GM19467 (cell line): ENCODE measurements around the gene CADPS.
A peak's percentile ranks its signal among the peaks of the same experiment; 100 is the strongest.

Experiments
- ATAC-seq: cut with Tn5 transposase; IDR thresholded peaks from one replicate; pipeline ENCODE4 v1.9.1; 2021; ENCODE audit warnings: mild to moderate bottlenecking, moderate library complexity; ENCODE audit not compliant: unreplicated experiment

The CADPS gene

GRCh38 chr3:62757045-62757444, 118.2 kb downstream of the CADPS start:
- ATAC-seq = no peak

- no peak for ATAC-seq
Measured at GRCh38 chr3:62755285-62755684, 119.9 kb downstream of the CADPS start.

GRCh38 chr3:62749657-62750056, 125.6 kb downstream of the CADPS start:
- ATAC-seq = no peak

GRCh38 chr3:62749130-62749529, 126.1 kb downstream of the CADPS start:
- no peak for ATAC-seq

DNA sequence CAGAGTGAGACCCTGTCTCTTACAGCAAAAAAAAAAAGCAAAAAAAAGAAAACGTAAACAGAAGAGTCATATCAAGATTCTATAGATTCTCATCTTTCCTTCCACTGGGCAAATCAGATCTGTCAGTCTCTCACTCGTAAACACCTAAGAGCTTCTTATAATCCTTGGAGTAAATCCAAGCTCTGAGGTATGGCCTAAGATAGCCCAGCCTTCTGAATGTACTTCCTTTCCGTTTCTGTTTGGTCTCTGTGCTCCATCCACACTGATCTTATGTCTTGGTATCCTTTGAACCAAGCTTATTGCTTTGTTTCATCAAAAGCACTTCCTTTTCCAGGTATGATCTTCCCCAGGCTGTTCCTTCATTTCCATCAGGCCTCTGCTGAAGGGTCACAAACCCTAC, 137.8 kb downstream of the CADPS start:
- no peak for ATAC-seq

GRCh38 chr3:62735510-62735909, 139.7 kb downstream of the CADPS start:
- no peak for ATAC-seq

DNA sequence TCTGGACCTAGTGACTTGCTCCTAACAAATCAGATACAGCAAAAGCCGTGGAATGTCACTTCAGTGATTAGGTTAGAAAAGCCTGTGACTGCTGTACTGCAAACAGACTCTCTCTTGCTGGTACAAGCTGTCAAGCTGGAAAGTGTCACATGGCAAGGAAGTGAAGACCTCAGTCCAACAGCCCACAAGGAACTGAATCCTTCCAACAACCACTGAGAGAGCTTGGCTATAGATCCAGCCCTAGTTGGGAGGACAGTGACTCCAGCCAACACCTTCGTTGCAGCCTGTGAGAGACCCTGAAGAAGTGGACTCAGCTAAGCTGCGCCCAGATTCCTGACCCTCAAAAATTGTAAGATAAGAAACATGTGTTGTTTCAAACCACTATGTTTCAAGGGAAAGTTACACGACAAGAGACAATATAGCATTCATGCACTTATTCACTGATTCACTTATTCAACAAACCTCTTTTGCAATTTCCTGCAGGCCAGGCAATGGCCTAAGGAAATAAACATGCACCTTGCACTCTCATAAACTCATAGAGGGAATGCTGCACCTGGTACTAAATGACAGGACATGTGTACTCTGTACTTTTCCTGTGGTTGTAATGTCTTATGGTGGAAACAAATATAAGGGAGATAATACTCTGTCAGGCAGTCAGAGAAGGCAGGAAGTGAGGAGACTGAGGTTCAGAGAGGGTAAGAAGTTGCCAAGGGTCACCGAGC, 142.9 kb downstream of the CADPS start:
- ATAC-seq = no peak

DNA sequence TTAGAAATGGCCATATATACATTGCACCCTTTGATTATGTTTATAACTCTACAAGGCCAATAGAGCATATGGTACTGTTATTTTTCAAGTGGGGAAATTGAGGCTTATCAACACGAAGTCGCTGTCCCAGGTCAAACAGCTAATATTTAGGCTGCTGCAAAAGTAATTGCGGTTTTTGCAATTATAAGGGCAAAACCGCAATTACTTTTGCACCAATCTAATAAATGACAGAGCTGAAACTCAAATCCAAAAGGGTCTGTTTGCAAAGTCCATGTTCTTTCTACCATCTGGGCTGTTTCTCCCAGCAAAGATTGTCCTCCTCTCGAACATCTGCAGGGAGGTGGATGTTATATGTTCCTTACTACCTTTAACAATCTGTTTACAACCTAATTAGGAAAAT, 147.2 kb downstream of the CADPS start:
- ATAC-seq = no peak

DNA sequence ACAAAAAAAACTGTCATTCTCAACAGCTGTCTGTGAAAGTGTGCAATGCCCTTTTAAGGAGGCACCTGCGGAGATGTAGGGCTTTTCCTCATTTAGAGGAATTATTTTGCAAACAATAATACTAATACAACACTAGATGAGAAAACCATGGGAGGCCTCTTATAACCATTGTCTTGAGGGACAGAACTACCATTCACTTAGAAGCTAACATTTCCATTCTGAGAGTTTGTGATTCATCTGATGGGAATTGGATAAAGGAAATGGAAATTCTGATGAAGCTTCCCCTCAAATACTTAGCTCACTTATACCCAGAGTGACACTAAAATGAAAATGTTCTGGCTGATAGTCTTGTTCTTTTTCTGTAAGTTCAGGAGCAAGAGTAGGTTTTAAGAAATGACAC, 147.7 kb downstream of the CADPS start:
- no peak for ATAC-seq

DNA sequence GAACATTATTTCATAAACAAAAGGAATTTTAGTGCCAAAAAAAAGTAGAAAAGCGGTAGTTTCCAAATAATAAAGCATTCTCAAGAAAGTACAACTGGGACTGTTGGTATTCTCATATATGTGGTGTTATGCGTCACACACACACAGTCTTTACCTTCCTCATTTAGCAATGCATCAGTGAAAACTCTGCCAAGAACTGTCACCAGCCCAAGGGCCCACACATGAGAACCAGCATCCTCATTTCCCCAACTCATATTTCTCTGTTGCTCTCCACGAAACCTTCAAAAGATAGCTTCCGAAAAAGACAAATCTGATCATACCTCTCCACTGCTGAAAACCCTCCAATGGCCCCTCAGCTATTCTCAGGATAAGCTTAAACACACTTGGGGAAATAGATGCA, 150.7 kb downstream of the CADPS start:
- no peak for ATAC-seq

DNA sequence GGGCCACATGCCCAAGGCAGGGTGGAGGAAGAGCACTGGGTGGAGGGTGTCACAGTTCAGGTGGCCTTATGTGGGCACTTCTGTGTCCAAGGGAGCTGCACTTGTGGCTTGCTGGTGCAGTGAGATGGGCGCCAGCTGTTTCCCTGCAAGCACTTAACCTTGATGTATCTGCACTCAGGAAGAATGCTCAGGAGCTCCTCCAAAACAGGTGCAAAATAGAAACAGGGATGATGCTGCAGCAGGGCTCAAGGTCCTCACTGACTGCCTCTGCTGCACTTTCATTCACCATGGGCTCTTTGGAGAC, 151.3 kb downstream of the CADPS start:
- ATAC-seq = peak; percentile 28

- peak; percentile 57 for ATAC-seq
Measured at GRCh38 chr3:62723166-62723913, 151.9 kb downstream of the CADPS start.

DNA sequence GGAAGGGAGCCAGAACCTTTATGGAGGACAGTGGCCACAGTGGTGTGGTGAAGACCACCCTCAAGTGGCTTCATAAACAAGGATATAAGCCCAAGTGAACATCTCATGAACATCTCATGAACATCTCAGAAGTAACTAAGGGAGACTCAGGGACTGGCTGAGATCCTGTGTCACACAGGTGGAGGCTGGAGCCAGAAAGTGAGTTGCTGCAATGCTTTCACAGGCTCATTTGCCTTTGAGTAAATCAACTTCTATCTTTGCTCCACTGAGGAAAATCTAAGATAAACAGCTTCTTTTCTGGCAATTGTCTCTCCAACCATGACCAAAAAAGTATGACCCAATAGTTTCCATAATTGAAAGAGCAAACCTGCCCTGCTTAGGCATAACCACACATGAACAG, 152.9 kb downstream of the CADPS start:
- ATAC-seq = no peak

- no peak for ATAC-seq
Measured at GRCh38 chr3:62718515-62719320, 156.5 kb downstream of the CADPS start.

GRCh38 chr3:62718011-62718410, 157.2 kb downstream of the CADPS start:
- ATAC-seq = no peak

DNA sequence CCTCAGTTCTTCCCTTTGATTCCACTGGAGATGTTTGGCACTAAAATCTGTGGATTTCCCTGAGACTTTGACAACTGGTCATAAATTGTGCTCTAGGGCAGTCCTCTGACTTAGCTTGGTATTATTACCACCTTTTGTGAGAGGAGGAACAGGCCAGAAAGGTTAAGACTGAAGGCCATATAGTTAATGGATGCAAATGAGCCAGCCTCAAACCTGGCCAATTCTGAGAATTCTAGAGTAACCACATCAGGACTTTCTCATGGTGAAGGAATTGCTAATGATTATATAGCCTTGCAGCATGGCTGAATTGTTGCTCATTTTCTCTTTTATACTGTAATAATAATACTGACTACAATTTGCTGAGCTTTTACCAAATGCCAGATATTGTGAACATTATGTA, 162.5 kb downstream of the CADPS start:
- no peak for ATAC-seq

DNA sequence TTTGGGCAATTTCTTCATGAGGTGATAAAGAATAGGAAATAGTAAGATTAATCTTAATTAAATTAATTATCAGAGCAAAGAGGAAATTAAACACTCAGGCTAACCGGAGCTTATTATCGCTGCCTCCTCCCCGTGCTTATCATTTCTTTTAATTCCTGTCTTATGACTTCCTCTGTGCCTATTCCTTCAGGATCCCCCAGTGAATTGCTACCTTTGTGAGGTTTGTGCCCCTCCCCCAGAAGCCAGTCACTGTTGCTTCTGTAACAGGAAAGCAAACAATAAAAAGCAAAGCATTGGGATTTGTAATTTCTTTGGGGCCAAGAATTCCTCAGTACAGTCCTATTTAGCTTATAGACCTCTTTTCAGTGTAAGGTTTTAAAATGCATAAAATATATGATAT, 164.5 kb downstream of the CADPS start:
- ATAC-seq = no peak

DNA sequence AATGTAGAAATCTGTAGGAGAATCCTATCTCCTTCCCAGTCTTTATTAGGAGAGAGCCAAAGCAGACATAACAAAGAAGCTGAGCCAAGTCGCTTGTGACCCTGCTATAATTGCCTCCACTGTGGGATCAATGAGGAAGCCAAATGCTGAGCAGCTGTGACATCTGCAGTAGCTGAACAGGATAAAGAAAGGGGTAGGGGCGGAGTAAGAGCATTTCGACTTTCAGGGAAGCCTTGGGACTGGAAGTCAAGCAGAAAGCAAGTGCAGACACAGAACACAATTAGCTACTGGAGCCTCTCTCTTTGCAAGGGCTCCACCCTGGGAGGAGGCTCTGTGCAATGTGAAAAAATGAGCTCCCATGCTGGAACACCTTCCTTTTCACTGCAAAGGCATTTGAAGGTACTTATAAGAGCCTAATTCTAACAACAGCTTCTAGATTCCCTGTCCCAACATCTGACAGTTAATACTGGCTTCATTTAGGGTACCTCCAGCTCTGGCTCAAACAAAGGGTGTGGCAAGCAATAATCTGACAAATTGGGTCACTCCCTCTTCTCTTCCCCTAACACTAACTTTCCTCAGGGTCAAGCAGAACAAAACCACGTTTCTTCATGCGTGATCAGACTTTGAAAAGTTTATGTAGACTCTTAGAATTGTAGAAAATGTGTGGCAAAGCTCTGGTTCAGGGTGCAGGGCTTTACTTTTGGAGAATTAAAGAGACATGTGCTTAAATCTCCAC, 166.4 kb downstream of the CADPS start:
- ATAC-seq = no peak

- ATAC-seq = no peak
Measured at GRCh38 chr3:62705721-62706120, 169.5 kb downstream of the CADPS start.

- no peak for ATAC-seq
Measured at GRCh38 chr3:62703451-62704167, 171.6 kb downstream of the CADPS start.

- ATAC-seq = no peak
Measured at GRCh38 chr3:62700357-62700756, 174.9 kb downstream of the CADPS start.
